ENCODE measurements around the gene DAG1.
"Not testable (repeated sequence)": the region's sequence is repeated elsewhere in the genome, so short reads cannot be mapped to it uniquely, and the experiment has no call there.

The DAG1 gene

DNA sequence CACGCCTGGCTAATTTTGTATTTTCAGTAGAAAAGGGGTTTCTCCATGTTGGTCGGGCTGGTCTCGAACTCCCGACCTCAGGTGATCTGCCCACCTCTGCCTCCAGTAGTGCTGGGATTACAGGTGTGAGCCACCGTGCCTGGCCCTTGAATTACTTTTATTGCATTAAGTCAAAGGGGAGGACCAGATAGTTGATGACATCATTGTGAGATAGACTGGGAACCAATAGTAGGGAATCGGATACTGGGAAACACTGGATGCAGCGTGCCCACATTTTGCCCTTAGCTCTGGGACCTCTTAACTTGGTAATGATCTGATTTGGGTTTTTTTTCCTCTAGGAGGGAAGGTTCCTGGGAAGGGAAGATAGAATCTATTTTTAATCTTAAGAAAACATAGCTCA is 19.2 kb downstream of the DAG1 start:
- no peak overlapping the region for H3K4me3 ChIP-seq
- TF ChIP-seq, protein P1, sequence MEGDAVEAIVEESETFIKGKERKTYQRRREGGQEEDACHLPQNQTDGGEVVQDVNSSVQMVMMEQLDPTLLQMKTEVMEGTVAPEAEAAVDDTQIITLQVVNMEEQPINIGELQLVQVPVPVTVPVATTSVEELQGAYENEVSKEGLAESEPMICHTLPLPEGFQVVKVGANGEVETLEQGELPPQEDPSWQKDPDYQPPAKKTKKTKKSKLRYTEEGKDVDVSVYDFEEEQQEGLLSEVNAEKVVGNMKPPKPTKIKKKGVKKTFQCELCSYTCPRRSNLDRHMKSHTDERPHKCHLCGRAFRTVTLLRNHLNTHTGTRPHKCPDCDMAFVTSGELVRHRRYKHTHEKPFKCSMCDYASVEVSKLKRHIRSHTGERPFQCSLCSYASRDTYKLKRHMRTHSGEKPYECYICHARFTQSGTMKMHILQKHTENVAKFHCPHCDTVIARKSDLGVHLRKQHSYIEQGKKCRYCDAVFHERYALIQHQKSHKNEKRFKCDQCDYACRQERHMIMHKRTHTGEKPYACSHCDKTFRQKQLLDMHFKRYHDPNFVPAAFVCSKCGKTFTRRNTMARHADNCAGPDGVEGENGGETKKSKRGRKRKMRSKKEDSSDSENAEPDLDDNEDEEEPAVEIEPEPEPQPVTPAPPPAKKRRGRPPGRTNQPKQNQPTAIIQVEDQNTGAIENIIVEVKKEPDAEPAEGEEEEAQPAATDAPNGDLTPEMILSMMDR (IDR thresholded peaks at IDR 0.05), result no peak
- peak overlapping the region; percentile 18 to 75 for H3K27ac ChIP-seq
- no peak for DNase-seq (ENCODE audit: low spot score)

DNA sequence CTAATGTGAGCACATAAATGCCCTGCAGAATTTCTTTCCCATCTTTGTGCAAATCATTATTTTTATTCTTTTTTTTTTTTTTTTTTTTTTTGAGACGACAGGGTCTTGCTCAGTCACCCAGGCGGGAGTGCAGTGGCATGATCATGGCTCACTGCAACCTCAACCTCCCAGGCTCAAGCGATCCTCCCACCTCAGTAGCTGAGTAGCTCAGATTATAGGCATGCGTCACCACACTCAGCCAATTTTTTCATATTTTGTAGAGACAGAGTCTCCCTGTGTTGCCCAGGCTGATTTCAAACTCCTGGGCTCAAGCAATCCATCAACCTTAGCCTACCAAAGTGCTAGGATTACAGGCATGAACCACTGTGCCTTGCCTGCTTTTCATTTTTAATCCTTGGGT is 22.9 kb downstream of the DAG1 start:
- no peak overlapping the region for H3K4me3 ChIP-seq
- peak overlapping the region; percentile 9 to 82 for H3K27ac ChIP-seq
- TF ChIP-seq, protein P1 (IDR thresholded peaks at IDR 0.05), result no peak
- no peak for DNase-seq (ENCODE audit: low spot score)

DNA sequence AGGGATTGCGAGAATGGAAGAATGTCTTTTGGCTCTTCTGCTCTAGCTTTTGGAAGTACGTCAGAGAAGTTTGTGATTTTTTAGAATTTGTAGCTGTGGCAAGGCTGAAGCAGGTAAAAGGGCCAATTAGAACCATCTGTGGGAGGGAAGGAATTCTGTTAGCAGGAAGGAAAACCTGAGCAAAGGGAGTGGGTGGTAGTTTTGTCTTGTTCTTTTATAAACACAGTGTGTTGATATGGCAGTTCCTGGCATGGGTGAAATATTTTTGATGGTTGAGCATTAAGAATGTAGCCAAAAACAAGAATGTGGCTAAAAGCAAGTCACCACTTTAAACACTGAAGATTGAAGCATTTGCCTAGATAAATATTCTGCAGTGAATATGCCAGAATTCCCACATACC is 23.8 kb downstream of the DAG1 start:
- H3K4me3 ChIP-seq, result no peak overlapping the region
- no peak for DNase-seq (ENCODE audit: low spot score)
- H3K27ac ChIP-seq, result peak overlapping the region; percentile 16 to 82
- TF ChIP-seq, protein P1 (IDR thresholded peaks at IDR 0.05), result no peak

DNA sequence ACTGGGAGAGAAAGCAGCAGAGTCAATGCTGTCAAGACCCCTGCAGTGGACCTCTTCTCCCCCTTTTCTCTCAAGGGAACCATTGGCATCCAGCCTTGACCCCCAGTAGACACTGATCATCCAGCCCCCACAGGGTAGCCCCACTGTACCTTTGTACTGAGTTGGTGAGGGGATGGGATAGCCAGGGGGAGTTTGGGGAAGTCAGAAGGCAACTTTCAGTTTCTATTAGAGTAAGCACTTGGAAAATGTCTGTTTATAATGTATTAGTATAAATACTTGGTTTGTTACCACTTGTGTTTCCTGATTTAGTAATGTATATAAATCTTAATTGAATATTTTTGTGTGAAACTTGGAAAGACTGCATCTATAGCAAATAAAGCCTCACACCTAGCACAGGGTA is 25.0 kb downstream of the DAG1 start:
- Histone ChIP-seq H3K27ac (peak overlapping the region in 1 of 2 donors; percentile 58), H3K4me3 (no peak overlapping the region)
- DNase-seq (ENCODE audit: low spot score), result no peak
- TF ChIP-seq, protein P1 (IDR thresholded peaks at IDR 0.05), result no peak

DNA sequence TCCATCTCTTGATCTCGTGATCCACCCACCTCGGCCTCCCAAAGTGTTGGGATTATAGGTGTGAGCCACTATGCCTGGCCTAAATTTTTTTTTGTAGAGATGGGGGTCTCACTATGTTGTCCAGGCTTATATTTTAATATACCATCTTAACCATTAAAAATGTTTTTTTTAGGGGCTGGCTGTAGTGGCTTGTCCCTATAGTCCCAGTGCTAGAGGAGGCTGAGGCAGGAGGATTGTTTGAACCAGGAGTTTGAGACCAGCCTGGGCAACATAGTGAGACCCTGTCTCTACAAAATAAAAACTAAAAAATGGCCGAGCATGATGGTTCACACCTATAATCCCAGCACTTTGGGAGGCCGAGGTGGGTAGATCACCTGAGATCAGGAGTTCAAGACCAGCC is 26.8 kb downstream of the DAG1 start:
- DNase-seq (ENCODE audit: low spot score); H3K27ac ChIP-seq; H3K4me3 ChIP-seq: not testable (repeated sequence)

DNA sequence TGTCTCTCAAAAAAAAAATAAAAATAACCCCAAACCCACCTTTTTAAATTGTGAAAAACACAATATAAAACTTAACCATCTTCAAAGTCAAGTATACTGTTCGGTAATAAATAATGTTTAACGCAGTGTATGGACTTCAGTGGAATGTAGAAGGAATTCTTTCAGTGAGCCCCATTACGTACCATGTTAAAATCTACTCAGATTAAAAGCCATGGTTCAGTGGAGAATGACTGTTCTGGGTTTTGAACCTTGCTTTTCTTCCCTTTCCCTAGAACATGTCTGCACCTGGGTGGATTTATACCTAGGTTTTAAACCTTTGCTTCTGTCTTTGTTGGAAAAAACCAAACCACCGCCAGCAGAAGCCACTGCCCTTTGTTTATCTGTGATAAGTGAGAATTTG is 27.5 kb downstream of the DAG1 start:
- DNase-seq (ENCODE audit: low spot score), result no peak
- TF ChIP-seq, protein P1 (IDR thresholded peaks at IDR 0.05), result no peak
- Histone ChIP-seq H3K4me3 (no peak overlapping the region), H3K27ac (peak overlapping the region in 1 of 2 donors; percentile 8)

DNA sequence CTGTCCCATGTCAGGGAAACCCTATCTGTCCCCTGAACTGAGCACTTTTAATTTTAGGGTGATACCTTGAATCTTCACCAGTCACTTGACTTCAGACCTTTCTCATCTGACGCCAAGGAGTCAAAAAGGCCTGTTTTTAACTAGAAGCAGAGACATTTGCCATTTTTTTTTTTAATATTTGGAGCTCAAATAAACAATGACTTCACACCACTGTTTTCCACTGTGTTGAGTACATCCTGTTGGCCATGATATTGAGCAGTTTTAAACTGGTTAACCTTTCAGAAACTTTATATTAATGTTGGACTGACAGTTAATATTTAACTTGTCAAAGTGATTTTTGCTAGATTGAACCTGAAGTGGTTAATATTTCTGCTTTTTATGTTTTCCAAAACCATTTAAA is 28.2 kb downstream of the DAG1 start:
- TF ChIP-seq, protein P1 (IDR thresholded peaks at IDR 0.05), result no peak
- Histone ChIP-seq H3K27ac (peak overlapping the region in 1 of 2 donors; percentile 8), H3K4me3 (no peak overlapping the region)
- DNase-seq (ENCODE audit: low spot score), result no peak

DNA sequence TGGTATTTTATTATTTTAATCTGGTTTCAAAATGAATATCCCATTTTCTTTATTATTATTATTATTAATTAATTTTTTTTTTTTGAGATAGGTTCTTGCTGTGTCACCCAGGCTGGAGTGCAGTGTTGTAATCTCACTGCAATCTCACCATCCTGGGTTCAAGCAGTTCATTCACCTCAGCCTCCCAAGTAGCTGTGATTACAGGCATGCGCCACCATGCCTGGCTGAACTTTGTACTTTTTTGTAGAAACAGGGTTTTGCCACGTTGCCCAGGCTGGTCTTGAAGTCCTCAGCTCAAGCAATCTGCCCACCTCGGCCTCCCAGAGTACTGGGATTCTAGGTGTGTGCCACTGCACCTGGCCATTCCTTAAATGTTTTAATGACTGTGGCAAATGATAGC is 28.6 kb downstream of the DAG1 start:
- Histone ChIP-seq H3K27ac (no peak overlapping the region), H3K4me3 (no peak overlapping the region)
- TF ChIP-seq, protein P1 (IDR thresholded peaks at IDR 0.05), result no peak

More for the DNA sequence above, 28.6 kb downstream of the DAG1 start:
- DNase-seq (ENCODE audit: low spot score), result no peak

Data from coronary artery (tissue), 2 donors.